Mesendoderm (in vitro differentiated cells): ENCODE results near the gene FUBP1.

Experiments used
- DNase-seq: peaks from one replicate; pipeline ENCODE4 v3.0.0; 2013
- H2AK5ac ChIP-seq: 2 replicates; pipeline ENCODE4 v1.6.1; 2013; ENCODE audit warnings: low read length, inconsistent platforms
- H2BK120ac ChIP-seq: 2 replicates; pipeline ENCODE4 v1.6.1; 2013; ENCODE audit warnings: low read depth, mild to moderate bottlenecking, low read length, moderate library complexity, mixed read lengths
- H2BK15ac ChIP-seq: replicated peaks from 2 replicates; pipeline ENCODE4 v1.6.1; 2013; ENCODE audit warnings: low read depth, mild to moderate bottlenecking, moderate library complexity
- H2BK5ac ChIP-seq: 2 replicates; pipeline ENCODE4 v1.6.1; 2013; ENCODE audit warnings: low read length, inconsistent platforms
- H3K18ac ChIP-seq: 2 replicates; pipeline ENCODE4 v1.6.1; 2013; ENCODE audit warnings: mild to moderate bottlenecking, low read length, mixed read lengths
- H3K23ac ChIP-seq: one replicate; pipeline ENCODE4 v1.6.1; 2013; ENCODE audit warnings: low read length
- H3K27ac ChIP-seq: 2 replicates; pipeline ENCODE4 v1.5.1; 2013; ENCODE audit warnings: low read depth, mild to moderate bottlenecking, inconsistent platforms, low read length, moderate library complexity
- H3K27me3 ChIP-seq: 2 replicates; pipeline ENCODE4 v1.6.1; 2013; ENCODE audit warnings: low read length, control low read depth, mild to moderate bottlenecking, inconsistent platforms; ENCODE audit not compliant: insufficient read depth, poor library complexity
- H3K36me3 ChIP-seq: 2 replicates; pipeline ENCODE4 v1.6.1; 2013; ENCODE audit warnings: low read length, inconsistent platforms; ENCODE audit not compliant: control insufficient read depth, insufficient read depth
- H3K4ac ChIP-seq: one replicate; pipeline ENCODE4 v1.6.1; 2013; ENCODE audit warnings: low read depth, mild to moderate bottlenecking, low read length, moderate library complexity
- H3K4me1 ChIP-seq: 2 replicates; pipeline ENCODE4 v1.6.1; 2013; ENCODE audit warnings: low read depth, low read length, inconsistent platforms; ENCODE audit not compliant: control insufficient read depth
- H3K4me2 ChIP-seq: 2 replicates; pipeline ENCODE4 v1.6.1; 2013; ENCODE audit warnings: low read length
- H3K4me3 ChIP-seq: 2 replicates; pipeline ENCODE4 v1.5.1; 2013; ENCODE audit warnings: mild to moderate bottlenecking, low read length
- H3K56ac ChIP-seq: one replicate; pipeline ENCODE4 v1.6.1; 2013; ENCODE audit warnings: low read length
- H3K79me1 ChIP-seq: 2 replicates; pipeline ENCODE4 v1.6.1; 2013; ENCODE audit warnings: low read length, inconsistent platforms
- H3K79me2 ChIP-seq: 2 replicates; pipeline ENCODE4 v1.6.1; 2013; ENCODE audit warnings: mild to moderate bottlenecking, low read length; ENCODE audit not compliant: control insufficient read depth, insufficient read depth
- H3K9ac ChIP-seq: 2 replicates; pipeline ENCODE4 v1.6.1; 2013; ENCODE audit warnings: low read length, inconsistent platforms
- H4K5ac ChIP-seq: one replicate; pipeline ENCODE4 v1.6.1; 2013; ENCODE audit warnings: low read length
- H4K8ac ChIP-seq: one replicate; pipeline ENCODE4 v1.6.1; 2013; ENCODE audit warnings: low read depth, mild to moderate bottlenecking, control low read depth, low read length, moderate library complexity
- WGBS: extraction: QIAGEN DNeasy Blood & Tissue Kit; methylation state at CpG from one replicate; pipeline ENCODE4 v1.1.7; 2013; ENCODE audit warnings: low lambda C conversion rate, missing lambda C conversion rate; ENCODE audit not compliant: insufficient coverage; ENCODE audit errors: extremely low coverage; 5-methylcytosine and 5-hydroxymethylcytosine counted together

Gene FUBP1

DNA sequence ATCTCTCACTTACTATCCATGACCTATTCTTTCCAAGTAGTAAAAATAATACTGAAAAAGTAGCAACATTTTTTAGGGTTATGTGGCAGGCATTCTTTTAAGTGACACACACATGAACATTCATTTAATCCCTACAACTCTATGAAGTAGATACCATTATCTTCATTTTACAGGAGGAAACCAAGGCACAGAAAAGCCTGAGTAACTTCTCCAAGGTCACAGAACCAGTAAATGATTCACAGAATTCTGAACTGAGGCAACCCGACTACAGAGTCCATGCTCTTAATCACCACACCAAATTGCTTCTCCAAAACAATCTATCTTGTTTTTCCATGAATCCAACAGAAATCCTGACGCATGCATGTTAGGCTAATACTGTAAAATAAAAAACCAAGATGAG is 17.5 kb downstream of the FUBP1 start:
- Histone ChIP-seq H4K5ac (no peak overlapping the region), H3K36me3 (peaks cover 15% of the 10 kb centered on the region), H3K4me1 (no peaks in the 10 kb centered on the region), H3K27ac (no peak overlapping the region), H3K79me1 (peaks cover 9% of the 10 kb centered on the region), H2BK120ac (no peak overlapping the region), H3K4ac (no peak overlapping the region), H3K27me3 (no peaks in the 10 kb centered on the region), H2BK15ac (no peak overlapping the region), H4K8ac (no peak overlapping the region), H2AK5ac (no peak overlapping the region), H2BK5ac (no peak overlapping the region), H3K9ac (no peak overlapping the region), H3K23ac (no peak overlapping the region), H3K4me2 (no peak overlapping the region), H3K56ac (no peak overlapping the region), H3K79me2 (peaks cover 7% of the 10 kb centered on the region), H3K4me3 (no peak overlapping the region), H3K18ac (no peak overlapping the region)
- no peak for DNase-seq
- WGBS: no CpG with 5 or more reads among the region's 2 CpGs

GRCh38 chr1:77958850-77959249 is 20.0 kb downstream of the FUBP1 start:
- Histone ChIP-seq H2AK5ac (no peak overlapping the region), H3K4ac (no peak overlapping the region), H3K27ac (no peak overlapping the region), H3K23ac (no peak overlapping the region), H3K27me3 (no peaks in the 10 kb centered on the region), H3K4me2 (no peak overlapping the region), H2BK15ac (no peak overlapping the region), H3K4me3 (no peak overlapping the region), H3K79me1 (peaks cover 6% of the 10 kb centered on the region), H3K4me1 (no peaks in the 10 kb centered on the region), H3K9ac (no peak overlapping the region), H3K18ac (no peak overlapping the region), H2BK5ac (no peak overlapping the region), H4K5ac (no peak overlapping the region), H2BK120ac (no peak overlapping the region), H3K79me2 (peaks cover 1% of the 10 kb centered on the region), H4K8ac (no peak overlapping the region), H3K36me3 (peaks cover 18% of the 10 kb centered on the region), H3K56ac (no peak overlapping the region)
- DNase-seq: no peak
- no CpG with 5 or more reads among the region's 2 CpGs for WGBS

DNA sequence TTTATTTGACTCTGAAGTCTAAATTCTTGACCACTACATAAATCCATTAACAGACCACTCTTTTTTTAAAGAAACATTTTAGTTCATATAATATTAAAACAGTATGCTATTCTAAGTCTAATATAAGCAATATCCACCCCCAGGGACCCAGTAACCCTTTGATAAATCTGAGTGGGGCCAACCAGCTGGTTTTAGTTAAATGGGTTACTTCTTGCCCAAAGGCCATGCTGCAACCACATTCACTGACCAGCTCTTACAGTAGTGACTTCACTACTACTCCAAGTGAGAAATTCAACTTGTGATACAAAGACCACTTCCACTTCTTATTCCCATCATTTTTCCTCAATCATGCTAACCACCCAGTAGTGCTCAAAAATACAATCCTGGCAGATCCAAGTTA is 20.5 kb downstream of the FUBP1 start:
- Histone ChIP-seq H3K36me3 (peaks cover 19% of the 10 kb centered on the region), H3K9ac (no peak overlapping the region), H3K4ac (no peak overlapping the region), H2AK5ac (no peak overlapping the region), H3K4me1 (no peaks in the 10 kb centered on the region), H3K56ac (no peak overlapping the region), H3K27ac (no peak overlapping the region), H2BK15ac (no peak overlapping the region), H3K27me3 (no peaks in the 10 kb centered on the region), H3K4me3 (no peak overlapping the region), H3K23ac (no peak overlapping the region), H3K18ac (no peak overlapping the region), H4K5ac (no peak overlapping the region), H2BK120ac (no peak overlapping the region), H3K79me1 (peaks cover 6% of the 10 kb centered on the region), H4K8ac (no peak overlapping the region), H3K4me2 (no peak overlapping the region), H2BK5ac (no peak overlapping the region), H3K79me2 (peaks cover 1% of the 10 kb centered on the region)
- DNase-seq: no peak

GRCh38 chr1:77956464-77956863 is 22.4 kb downstream of the FUBP1 start:
- peaks cover 6% of the 10 kb centered on the region for H3K79me1 ChIP-seq
- WGBS: no CpG with 5 or more reads among the region's 3 CpGs

DNA sequence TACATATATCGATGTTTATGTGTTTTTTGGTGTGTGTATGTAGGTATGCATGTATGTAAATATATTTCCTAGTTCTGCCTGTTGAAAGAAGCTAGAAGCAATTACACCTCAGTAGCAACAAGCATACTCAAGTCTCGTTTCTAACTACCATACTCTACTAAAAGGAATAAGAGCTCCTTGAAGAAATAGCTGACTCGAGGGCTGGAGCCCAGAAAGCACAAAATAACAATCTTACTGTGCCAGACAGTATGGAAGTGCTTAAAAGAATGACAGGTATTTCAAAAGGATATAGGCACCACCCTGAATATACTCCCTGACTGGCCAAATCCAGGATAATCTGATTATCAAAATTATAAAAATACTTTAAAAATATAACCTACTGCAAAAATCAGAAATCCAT is 23.2 kb downstream of the FUBP1 start:
- H3K36me3 ChIP-seq: peaks cover 21% of the 10 kb centered on the region
- no peaks in the 10 kb centered on the region for H3K4me1 ChIP-seq
- no peak overlapping the region for H2BK15ac ChIP-seq
- no peaks in the 10 kb centered on the region for H3K27me3 ChIP-seq
- no peak overlapping the region for H3K4me2 ChIP-seq
- no peak overlapping the region for H3K56ac ChIP-seq
- no peak overlapping the region for H3K27ac ChIP-seq
- no peak overlapping the region for H2BK5ac ChIP-seq
- no peak overlapping the region for H3K4ac ChIP-seq
- H4K5ac ChIP-seq: no peak overlapping the region
- H3K23ac ChIP-seq: no peak overlapping the region
- H2BK120ac ChIP-seq: no peak overlapping the region
- no peak overlapping the region for H4K8ac ChIP-seq
- H3K4me3 ChIP-seq: no peak overlapping the region
- no peak overlapping the region for H3K18ac ChIP-seq
- no peak for DNase-seq
- peaks cover 4% of the 10 kb centered on the region for H3K79me2 ChIP-seq
- no CpG with 5 or more reads among the region's 3 CpGs for WGBS
- H3K9ac ChIP-seq: no peak overlapping the region
- H2AK5ac ChIP-seq: no peak overlapping the region
- H3K79me1 ChIP-seq: peaks cover 6% of the 10 kb centered on the region

More at GRCh38 chr1:77956464-77956863, 22.4 kb downstream of the FUBP1 start:
- Histone ChIP-seq H3K4me3 (no peak overlapping the region), H4K5ac (no peak overlapping the region), H3K18ac (no peak overlapping the region), H3K4ac (no peak overlapping the region), H3K23ac (no peak overlapping the region), H2AK5ac (no peak overlapping the region), H2BK5ac (no peak overlapping the region), H3K4me1 (no peaks in the 10 kb centered on the region), H2BK15ac (no peak overlapping the region), H3K4me2 (no peak overlapping the region), H3K79me2 (peaks cover 4% of the 10 kb centered on the region), H3K27me3 (no peaks in the 10 kb centered on the region), H4K8ac (no peak overlapping the region), H3K9ac (no peak overlapping the region), H2BK120ac (no peak overlapping the region), H3K27ac (no peak overlapping the region), H3K56ac (no peak overlapping the region), H3K36me3 (peaks cover 21% of the 10 kb centered on the region)
- no peak for DNase-seq

GRCh38 chr1:77954521-77954920 is 24.4 kb downstream of the FUBP1 start:
- Histone ChIP-seq H4K5ac (no peak overlapping the region), H2BK120ac (no peak overlapping the region), H3K4ac (no peak overlapping the region), H3K79me1 (peaks cover 6% of the 10 kb centered on the region), H3K36me3 (peaks cover 17% of the 10 kb centered on the region), H4K8ac (no peak overlapping the region), H2BK5ac (no peak overlapping the region), H3K4me3 (no peak overlapping the region), H3K79me2 (peaks cover 4% of the 10 kb centered on the region), H3K27me3 (no peaks in the 10 kb centered on the region), H3K9ac (no peak overlapping the region), H2BK15ac (no peak overlapping the region), H3K27ac (no peak overlapping the region), H3K4me1 (no peaks in the 10 kb centered on the region), H3K18ac (no peak overlapping the region), H3K23ac (no peak overlapping the region), H3K56ac (no peak overlapping the region), H2AK5ac (no peak overlapping the region), H3K4me2 (no peak overlapping the region)
- WGBS: no CpG with 5 or more reads among the region's 2 CpGs
- no peak for DNase-seq
